Erythroblast (primary cell): ENCODE data around the gene BTNL3.

Experiments used
- GATA1 ChIP-seq: IDR thresholded peaks from 2 replicates; pipeline ENCODE4 v1.6.1; 2011; ENCODE audit warnings: low read depth, mild to moderate bottlenecking, control low read depth, low read length, moderate library complexity
- POLR2A ChIP-seq: IDR thresholded peaks from 2 replicates; pipeline ENCODE4 v1.6.1; 2011; ENCODE audit warnings: mild to moderate bottlenecking, low read length

DNA sequence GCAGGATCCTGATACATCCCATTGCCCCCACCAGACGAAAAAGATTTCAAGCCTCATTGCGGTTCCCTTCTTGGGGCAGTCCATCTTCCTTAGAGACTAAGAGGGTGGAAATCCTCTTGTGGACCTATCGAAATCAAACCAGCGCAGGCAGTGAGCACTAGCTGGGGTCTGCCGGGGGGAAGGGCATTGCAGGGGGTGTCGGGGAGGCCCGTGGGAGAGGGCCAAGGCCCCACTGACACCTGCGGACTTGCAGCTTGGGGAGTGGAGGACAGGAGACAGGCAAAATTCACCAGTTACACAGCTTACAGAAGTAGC is 51.9 kb downstream of the BTNL3 start:
- TF ChIP-seq POLR2A (no peak), GATA1 (no peak)
